Activated T-cell treated with anti-CD3 and anti-CD28 coated beads, Interleukin-2, amount 50 U/mL, for 72 hours (primary cell): ENCODE results near the gene DGCR6. TPM values are rescaled to one million over a fixed set of nuclear protein-coding genes. Genes with fewer than 3 reads are reported as not detected.
"Not testable (repeated sequence)": the region's sequence is repeated elsewhere in the genome, so short reads cannot be mapped to it uniquely, and the experiment has no call there.

ENCODE experiments used
- ATAC-seq, 2 donors: fragments of 150-1000 bp; cut with Tn5 transposase; replicated peaks in 1 of 2; 2 replicates each; pipeline ENCODE4 v1.10.0; 2021; ENCODE audit warnings: moderate library complexity in 2 of 2, mild to moderate bottlenecking in 1 of 2
- DNase-seq, 2 donors: peaks; one replicate each; pipeline ENCODE4 v3.0.0; 2021 to 2022; ENCODE audit warnings: mixed read lengths in 1 of 2
- H3K27ac Mint-ChIP-seq: one replicate; pipeline ENCODE4 v1.8.0; 2022; ENCODE audit warnings: mild to moderate bottlenecking, moderate library complexity, mixed read lengths
- H3K27me3 Mint-ChIP-seq: one replicate; pipeline ENCODE4 v1.8.0; 2022; ENCODE audit warnings: low read depth, mixed read lengths
- H3K36me3 Mint-ChIP-seq, 2 donors: one replicate each; pipeline ENCODE4 v1.8.0; 2022; ENCODE audit warnings: mixed read lengths in 2 of 2, mild to moderate bottlenecking in 1 of 2; ENCODE audit not compliant: insufficient read depth in 2 of 2
- H3K4me1 Mint-ChIP-seq: one replicate; pipeline ENCODE4 v1.8.0; 2022; ENCODE audit warnings: low read depth, mixed read lengths
- H3K4me3 Mint-ChIP-seq, 2 donors: one replicate each; pipeline ENCODE4 v1.8.0; 2022; ENCODE audit warnings: mild to moderate bottlenecking in 2 of 2, mixed read lengths in 2 of 2, moderate library complexity in 2 of 2
- H3K9me3 Mint-ChIP-seq, 2 donors: one replicate each; pipeline ENCODE4 v1.8.0; 2022; ENCODE audit warnings: mixed read lengths in 2 of 2
- total RNA-seq, 2 donors: library from RNA; stranded (reverse); gene quantifications; one replicate each; pipeline ENCODE4 v1.2.3, GENCODE V29; 2022

The DGCR6 gene
- total RNA-seq, 2 donors from 2014 or later: 2.5 to 2.9 TPM

- ATAC-seq: not testable (repeated sequence)
These were observed 53.1 kb downstream of the DGCR6 start for GRCh38 chr22:18959266-18959665.

GRCh38 chr22:18959741-18960140, 53.6 kb downstream of the DGCR6 start:
- H3K36me3 Mint-ChIP-seq, H3K4me3 Mint-ChIP-seq, H3K27me3 Mint-ChIP-seq, H3K9me3 Mint-ChIP-seq, H3K27ac Mint-ChIP-seq, ATAC-seq, DNase-seq, H3K4me1 Mint-ChIP-seq: not testable (repeated sequence)

More at GRCh38 chr22:18959266-18959665, 53.1 kb downstream of the DGCR6 start:
- not testable (repeated sequence) for H3K36me3 Mint-ChIP-seq, H3K4me1 Mint-ChIP-seq, DNase-seq, H3K27me3 Mint-ChIP-seq, H3K27ac Mint-ChIP-seq, H3K4me3 Mint-ChIP-seq, H3K9me3 Mint-ChIP-seq

GRCh38 chr22:18960166-18960820, 54.2 kb downstream of the DGCR6 start:
- DNase-seq, ATAC-seq, H3K27ac Mint-ChIP-seq, H3K27me3 Mint-ChIP-seq, H3K9me3 Mint-ChIP-seq, H3K4me1 Mint-ChIP-seq, H3K4me3 Mint-ChIP-seq, H3K36me3 Mint-ChIP-seq: not testable (repeated sequence)

DNA sequence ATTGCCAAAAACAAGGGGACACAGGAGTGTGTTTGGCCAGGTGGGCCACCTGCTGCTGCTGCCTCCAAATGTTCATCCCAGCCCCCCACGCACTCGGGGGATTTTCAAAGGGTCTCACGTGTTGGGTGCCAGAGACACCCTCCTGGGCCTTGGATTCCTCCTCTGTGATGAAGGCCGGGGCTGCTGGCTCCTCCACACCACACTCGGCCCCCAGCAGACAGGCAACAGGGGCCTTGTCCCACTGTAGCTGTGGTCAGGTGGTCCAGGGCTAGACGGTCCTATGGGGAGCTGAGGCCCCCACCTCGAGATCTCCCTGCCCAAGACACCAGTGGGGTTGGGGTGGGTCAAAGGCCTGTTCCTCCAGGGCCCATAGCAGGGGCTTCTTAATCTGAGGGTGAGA, 55.1 kb downstream of the DGCR6 start:
- not testable (repeated sequence) for H3K4me1 Mint-ChIP-seq, H3K27ac Mint-ChIP-seq, DNase-seq, H3K27me3 Mint-ChIP-seq, H3K4me3 Mint-ChIP-seq, ATAC-seq, H3K36me3 Mint-ChIP-seq, H3K9me3 Mint-ChIP-seq

Other genes starting within 250 kb of the DGCR6 start
- 1 to 10 TPM in 1 of 2 donors, under 1 TPM in 1; 0.76 to 1.1 TPM for gene PRODH, start 30.0 kb downstream of the DGCR6 start, total RNA-seq
- gene DGCR2, start 216.1 kb downstream of the DGCR6 start, total RNA-seq: 10 to 100 TPM; 24.4 to 28.5 TPM
- not detected for gene TSSK2, start 225.0 kb downstream of the DGCR6 start, total RNA-seq
- 10 to 100 TPM; 16.0 to 19.7 TPM for gene ESS2, start 238.3 kb downstream of the DGCR6 start, total RNA-seq
- gene GSC2, start 244.0 kb downstream of the DGCR6 start, total RNA-seq: not detected